HG03045 (cell line): ENCODE measurements around the gene MTR.
"Not testable (repeated sequence)": the region's sequence is repeated elsewhere in the genome, so short reads cannot be mapped to it uniquely, and the experiment has no call there.

Experiments
- ATAC-seq: cut with Tn5 transposase; IDR thresholded peaks from one replicate; pipeline ENCODE4 v1.9.1; 2021; ENCODE audit warnings: mild to moderate bottlenecking, moderate library complexity; ENCODE audit not compliant: unreplicated experiment

MTR gene

GRCh38 chr1:236895665-236896387 lies 100.7 kb downstream of the MTR start:
- no peak for ATAC-seq

GRCh38 chr1:236896716-236897115 lies 101.6 kb downstream of the MTR start:
- no peak for ATAC-seq

- no peak for ATAC-seq
These were observed 110.0 kb downstream of the MTR start for GRCh38 chr1:236904892-236905741.

GRCh38 chr1:236907205-236907604 lies 112.1 kb downstream of the MTR start:
- ATAC-seq: no peak

- no peak for ATAC-seq
These were observed 113.6 kb downstream of the MTR start for GRCh38 chr1:236908669-236909068.

GRCh38 chr1:236911047-236911446 lies 116.0 kb downstream of the MTR start:
- not testable (repeated sequence) for ATAC-seq

GRCh38 chr1:236913371-236914037 lies 118.4 kb downstream of the MTR start:
- ATAC-seq: no peak

GRCh38 chr1:236914375-236914774 lies 119.3 kb downstream of the MTR start:
- no peak for ATAC-seq

- ATAC-seq: no peak
These were observed 121.2 kb downstream of the MTR start for GRCh38 chr1:236916131-236916800.

GRCh38 chr1:236917448-236917847 lies 122.4 kb downstream of the MTR start:
- no peak for ATAC-seq

GRCh38 chr1:236920286-236920894 lies 125.3 kb downstream of the MTR start:
- ATAC-seq: no peak

GRCh38 chr1:236921610-236922009 lies 126.5 kb downstream of the MTR start:
- ATAC-seq: no peak

GRCh38 chr1:236922190-236922589 lies 127.1 kb downstream of the MTR start:
- ATAC-seq: no peak

- no peak for ATAC-seq
These were observed 130.3 kb downstream of the MTR start for GRCh38 chr1:236925386-236925785.

GRCh38 chr1:236930503-236930902 lies 135.4 kb downstream of the MTR start:
- ATAC-seq: no peak

GRCh38 chr1:236938760-236939159 lies 143.7 kb downstream of the MTR start:
- ATAC-seq: no peak

GRCh38 chr1:236942431-236942830 lies 147.3 kb downstream of the MTR start:
- ATAC-seq: no peak

GRCh38 chr1:236944556-236944955 lies 149.5 kb downstream of the MTR start:
- ATAC-seq: no peak

- ATAC-seq: no peak
These were observed 149.9 kb downstream of the MTR start for GRCh38 chr1:236945002-236945401.

GRCh38 chr1:236947794-236948193 lies 152.7 kb downstream of the MTR start:
- no peak for ATAC-seq

- ATAC-seq: no peak
These were observed 153.3 kb downstream of the MTR start for GRCh38 chr1:236948381-236948780.
